IPS-18c (cell line): ENCODE measurements around the gene MAGI1.

Experiments
- H3K4me3 ChIP-seq: 2 replicates; pipeline ENCODE4 v1.7.0; 2013; ENCODE audit warnings: low read depth, mild to moderate bottlenecking, low read length, moderate library complexity; ENCODE audit not compliant: insufficient read depth
- H3K9me3 ChIP-seq: one replicate; pipeline ENCODE4 v1.6.1; 2013; ENCODE audit warnings: mild to moderate bottlenecking, low read length, moderate library complexity; ENCODE audit not compliant: control insufficient read depth, insufficient read depth

Gene MAGI1

GRCh38 chr3:65995515-65995914 lies 43.2 kb downstream of the MAGI1 start:
- Histone ChIP-seq H3K9me3 (no peaks in the 10 kb centered on the region), H3K4me3 (no peak overlapping the region)

- Histone ChIP-seq H3K9me3 (no peaks in the 10 kb centered on the region), H3K4me3 (no peak overlapping the region)
Observed at GRCh38 chr3:65995030-65995429, 43.7 kb downstream of the MAGI1 start.

DNA sequence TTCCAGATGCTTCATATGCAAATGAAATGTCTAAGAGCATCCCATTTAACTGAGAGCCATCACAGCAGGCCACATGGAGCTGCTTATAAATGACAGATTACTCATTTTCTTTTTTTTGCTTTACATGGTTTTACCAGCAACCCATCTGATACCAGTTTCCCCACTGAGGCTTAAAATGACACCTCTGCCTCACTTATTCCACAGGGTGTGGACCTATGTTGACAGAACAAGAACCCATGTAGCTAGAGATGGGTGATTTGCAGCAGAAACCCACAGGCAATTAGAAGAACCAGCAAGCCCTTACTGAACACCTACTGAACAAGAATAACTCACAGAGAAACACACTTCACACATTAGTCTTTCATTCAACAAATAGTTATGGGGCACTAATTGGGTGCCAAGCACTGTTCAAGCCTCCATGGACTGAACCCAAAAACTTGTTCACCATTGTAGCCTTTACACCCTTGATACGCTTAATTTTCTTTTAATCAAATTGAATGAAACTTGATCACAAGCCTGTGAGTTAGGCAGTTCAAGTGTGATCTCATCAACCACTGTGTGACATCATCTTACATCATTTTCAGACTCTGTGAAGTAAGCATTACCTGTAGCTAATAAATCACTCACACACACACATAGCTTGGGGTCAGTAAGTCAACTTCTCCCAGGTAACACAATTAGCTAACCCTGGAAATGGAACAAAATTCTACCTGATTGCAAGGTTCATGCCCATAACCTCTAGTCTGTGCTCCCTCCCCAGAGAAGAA lies 45.4 kb downstream of the MAGI1 start:
- H3K4me3 ChIP-seq = no peak overlapping the region
- H3K9me3 ChIP-seq = no peaks in the 10 kb centered on the region

- Histone ChIP-seq H3K9me3 (no peaks in the 10 kb centered on the region), H3K4me3 (no peak overlapping the region)
Observed at GRCh38 chr3:65992106-65992505, 46.6 kb downstream of the MAGI1 start.

- no peaks in the 10 kb centered on the region for H3K9me3 ChIP-seq
- H3K4me3 ChIP-seq = no peak overlapping the region
Observed at GRCh38 chr3:65988411-65989180, 50.1 kb downstream of the MAGI1 start.

GRCh38 chr3:65986285-65986684 lies 52.4 kb downstream of the MAGI1 start:
- Histone ChIP-seq H3K9me3 (no peaks in the 10 kb centered on the region), H3K4me3 (no peak overlapping the region)

DNA sequence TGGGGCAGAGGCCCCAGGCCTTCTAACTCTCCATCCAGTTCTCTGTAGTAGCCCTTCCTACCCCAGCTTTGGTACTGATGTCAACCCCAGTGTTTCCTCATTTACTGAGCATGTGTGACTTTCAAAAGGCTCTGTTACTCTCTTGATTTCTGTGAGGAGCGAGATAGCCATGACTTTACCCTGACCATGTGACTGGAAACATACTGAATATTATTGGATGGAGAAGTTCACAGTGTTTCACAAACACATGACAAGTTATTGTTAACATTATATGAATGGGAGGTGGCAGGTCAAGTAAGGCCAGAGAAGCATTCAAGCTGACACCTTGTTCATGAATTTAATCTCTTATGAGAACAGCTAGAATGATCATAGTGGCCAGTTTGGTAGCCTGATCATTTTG lies 53.7 kb downstream of the MAGI1 start:
- H3K9me3 ChIP-seq = no peaks in the 10 kb centered on the region
- no peak overlapping the region for H3K4me3 ChIP-seq

GRCh38 chr3:65983100-65983499 lies 55.6 kb downstream of the MAGI1 start:
- no peaks in the 10 kb centered on the region for H3K9me3 ChIP-seq
- H3K4me3 ChIP-seq = no peak overlapping the region

DNA sequence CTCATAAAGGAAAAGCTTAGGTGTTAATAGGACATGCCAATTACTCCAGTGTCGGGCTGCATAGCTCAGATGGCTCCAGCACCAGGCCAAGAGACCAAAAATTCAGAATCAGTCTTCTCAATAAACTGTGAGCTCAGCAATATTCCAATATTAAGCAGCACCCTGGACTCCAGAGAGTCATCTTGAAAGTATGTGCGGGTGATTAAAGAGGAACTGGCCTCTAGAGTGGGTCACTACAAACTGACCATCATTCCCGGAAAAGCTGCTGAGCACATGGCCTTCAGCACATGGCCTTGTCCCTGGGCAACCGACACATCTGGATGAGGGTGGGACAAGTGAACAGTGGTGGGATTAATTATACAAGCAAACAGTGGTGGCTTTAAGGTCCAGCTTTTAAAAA lies 59.0 kb downstream of the MAGI1 start:
- H3K4me3 ChIP-seq = no peak overlapping the region
- H3K9me3 ChIP-seq = no peaks in the 10 kb centered on the region

- Histone ChIP-seq H3K9me3 (no peaks in the 10 kb centered on the region), H3K4me3 (no peak overlapping the region)
Observed at GRCh38 chr3:65979162-65979561, 59.6 kb downstream of the MAGI1 start.

- Histone ChIP-seq H3K4me3 (no peak overlapping the region), H3K9me3 (no peaks in the 10 kb centered on the region)
Observed at GRCh38 chr3:65978116-65978515, 60.6 kb downstream of the MAGI1 start.

- H3K4me3 ChIP-seq = no peak overlapping the region
- no peaks in the 10 kb centered on the region for H3K9me3 ChIP-seq
Observed at GRCh38 chr3:65975032-65975431, 63.7 kb downstream of the MAGI1 start.

DNA sequence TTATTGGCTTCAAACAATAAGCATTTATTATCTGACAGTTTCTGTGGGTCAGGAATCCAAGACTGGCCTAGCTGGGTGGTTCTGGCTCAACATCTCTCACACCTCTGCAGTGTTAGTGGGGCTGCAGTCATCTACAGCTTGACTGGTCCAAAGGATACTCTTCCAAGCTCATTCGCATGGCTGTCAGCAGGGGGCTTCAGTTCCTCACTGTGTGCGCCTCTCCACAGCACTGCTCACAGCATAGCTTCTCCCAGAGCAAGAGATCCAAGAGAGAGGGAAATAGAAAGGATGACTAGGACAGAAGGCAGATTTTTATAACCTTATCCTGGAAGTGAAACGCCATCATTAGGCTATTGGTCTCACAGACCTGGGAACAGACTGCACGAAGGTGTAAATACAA lies 64.2 kb downstream of the MAGI1 start:
- H3K9me3 ChIP-seq = no peaks in the 10 kb centered on the region
- no peak overlapping the region for H3K4me3 ChIP-seq

DNA sequence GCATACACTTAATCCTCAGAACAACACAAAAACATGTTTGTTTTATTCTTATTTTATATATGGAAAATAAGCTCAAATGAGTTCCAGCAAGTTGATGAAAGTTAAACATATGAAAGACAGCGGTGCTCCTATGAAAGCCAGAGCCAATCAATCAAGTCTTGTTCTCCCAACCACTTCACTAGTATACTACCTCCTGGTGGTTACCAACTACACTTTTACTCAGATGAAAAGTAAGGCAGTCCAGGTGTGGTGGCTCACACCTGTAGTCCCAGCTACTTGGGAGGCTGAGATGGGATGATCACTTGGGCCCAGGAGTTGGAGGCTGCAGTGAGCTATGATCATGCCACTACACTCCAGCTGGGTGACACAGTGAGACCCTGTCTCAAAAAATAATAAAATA lies 66.0 kb downstream of the MAGI1 start:
- Histone ChIP-seq H3K4me3 (no peak overlapping the region), H3K9me3 (no peaks in the 10 kb centered on the region)

DNA sequence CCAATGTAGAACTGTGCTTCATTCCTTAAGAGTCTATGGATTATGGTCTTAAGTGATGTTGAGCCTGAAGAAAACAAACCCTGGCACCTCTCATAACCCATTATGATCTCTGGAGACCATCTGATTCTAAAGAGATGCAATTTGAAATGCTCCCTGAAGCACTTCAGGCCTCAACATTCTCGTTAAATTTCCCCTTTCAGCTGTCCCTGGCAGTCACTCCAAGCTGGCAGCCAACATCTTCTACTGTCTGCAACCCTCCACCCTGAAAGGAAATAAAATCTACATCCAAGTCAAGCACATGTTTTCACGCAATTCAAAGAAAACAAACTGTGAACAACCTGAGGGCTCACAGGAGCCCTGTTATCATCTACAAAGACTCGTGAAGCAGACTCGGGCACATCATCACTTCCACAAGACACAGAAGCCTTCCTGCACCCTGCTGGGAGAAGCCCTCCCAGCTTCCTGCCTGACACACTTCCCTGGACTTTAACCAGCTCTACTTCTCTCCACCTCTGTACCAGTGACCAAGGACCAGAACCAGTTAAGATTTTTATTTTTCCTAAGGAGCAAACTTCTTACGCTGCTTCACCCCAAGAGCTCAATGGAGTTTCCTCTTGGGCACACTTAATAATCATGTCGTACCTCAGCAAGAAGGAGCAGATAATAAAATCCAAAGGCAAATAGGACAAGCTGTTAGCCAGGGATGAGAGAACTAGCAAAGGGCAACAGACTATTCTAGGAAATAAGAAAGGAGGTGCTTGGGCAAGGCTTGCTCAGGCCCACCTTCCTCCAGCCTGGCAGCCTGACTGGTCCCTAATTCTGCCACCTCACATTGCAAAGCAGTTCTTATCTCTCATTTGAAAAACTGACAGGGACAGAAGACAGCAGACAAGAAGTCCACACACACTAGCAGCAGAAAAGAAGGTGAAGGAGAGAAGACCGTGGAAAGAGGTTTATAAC lies 67.1 kb downstream of the MAGI1 start:
- H3K9me3 ChIP-seq = no peaks in the 10 kb centered on the region
- H3K4me3 ChIP-seq = no peak overlapping the region

- Histone ChIP-seq H3K9me3 (no peaks in the 10 kb centered on the region), H3K4me3 (no peak overlapping the region)
Observed at GRCh38 chr3:65968996-65969395, 69.7 kb downstream of the MAGI1 start.

DNA sequence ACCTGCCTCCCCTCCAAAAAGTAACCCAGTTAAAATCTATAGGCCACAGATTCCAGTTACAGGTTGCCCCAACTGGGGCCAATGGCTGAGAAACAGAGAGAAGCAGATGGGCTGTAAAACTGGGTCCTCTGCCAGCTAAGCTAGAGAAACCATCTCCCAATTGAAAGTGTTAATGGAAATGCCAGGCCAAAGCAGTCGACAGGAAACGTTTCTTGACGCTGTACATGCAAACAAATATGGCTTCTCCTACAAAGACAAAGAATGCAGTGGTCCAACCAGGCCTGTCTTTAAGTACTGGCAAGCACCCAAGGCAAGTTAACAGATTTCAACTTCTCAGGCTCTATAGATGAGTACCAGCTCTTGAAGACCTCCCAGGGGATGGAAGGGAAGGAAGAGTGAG lies 71.3 kb downstream of the MAGI1 start:
- Histone ChIP-seq H3K9me3 (no peaks in the 10 kb centered on the region), H3K4me3 (no peak overlapping the region)
